Measurements from ENCODE around the gene INTS1. TPM values are rescaled to one million over a fixed set of nuclear protein-coding genes. Genes with fewer than 3 reads are reported as not detected.

Gene INTS1
- total RNA-seq, 1 donor from 2014 or later, result 81.9 TPM

GRCh38 chr7:1529383-1530116 is 25.4 kb upstream of the INTS1 start:
- Mint-ChIP-seq H3K36me3 (ENCODE audit: low read depth, unreplicated experiment) (no peaks in the 10 kb centered on the region), H3K4me1 (ENCODE audit: low read depth, unreplicated experiment) (peaks cover 19% of the 10 kb centered on the region), H3K27ac (ENCODE audit: unreplicated experiment) (no peak overlapping the region), H3K27me3 (ENCODE audit: low read depth, unreplicated experiment) (peaks cover 5% of the 10 kb centered on the region), H3K4me3 (ENCODE audit: unreplicated experiment) (peak overlapping the region; percentile 81), H3K9me3 (ENCODE audit: unreplicated experiment) (no peaks in the 10 kb centered on the region)
- Histone ChIP-seq H3K4me3 (ENCODE audit: insufficient read depth, low read depth, low read length) (no peak overlapping the region), H2AFZ (ENCODE audit: low read depth, low read length) (no peak overlapping the region), H3K36me3 (ENCODE audit: insufficient read depth, low read length) (no peaks in the 10 kb centered on the region), H3K27me3 (ENCODE audit: insufficient read depth, low read length) (peaks cover 11% of the 10 kb centered on the region), H3K4me2 (ENCODE audit: low read length) (peak overlapping the region; percentile 81), H3K9me3 (ENCODE audit: insufficient read depth, low read depth, low read length) (no peaks in the 10 kb centered on the region), H3K27ac (ENCODE audit: low read depth, low read length) (no peak overlapping the region), H4K20me1 (ENCODE audit: insufficient read depth, low read length) (peaks cover 20% of the 10 kb centered on the region), H3K79me2 (ENCODE audit: insufficient read depth, low read length) (peaks cover 24% of the 10 kb centered on the region), H3K4me1 (ENCODE audit: insufficient read depth, low read length) (peaks cover 36% of the 10 kb centered on the region), H3K9ac (ENCODE audit: low read length) (peak overlapping the region; percentile 35)
- no peak for TF ChIP-seq CTCF (IDR thresholded peaks at IDR 0.05; ENCODE audit: insufficient read depth, low read depth, low read length)
- TF ChIP-seq EZH2 (IDR thresholded peaks at IDR 0.05; ENCODE audit: insufficient read depth, low read length), result no peak
- no peak for FAIRE-seq
- DNase-seq (ENCODE audit: low read depth), result no peak

- Histone ChIP-seq H3K27me3 (ENCODE audit: insufficient read depth, low read length) (peaks cover 11% of the 10 kb centered on the region), H3K27ac (ENCODE audit: low read depth, low read length) (no peak overlapping the region), H3K36me3 (ENCODE audit: insufficient read depth, low read length) (no peaks in the 10 kb centered on the region), H3K4me3 (ENCODE audit: insufficient read depth, low read depth, low read length) (no peak overlapping the region), H4K20me1 (ENCODE audit: insufficient read depth, low read length) (peaks cover under 1% of the 10 kb centered on the region), H3K79me2 (ENCODE audit: insufficient read depth, low read length) (peaks cover 2% of the 10 kb centered on the region), H3K9me3 (ENCODE audit: insufficient read depth, low read depth, low read length) (no peaks in the 10 kb centered on the region), H3K4me2 (ENCODE audit: low read length) (no peak overlapping the region), H2AFZ (ENCODE audit: low read depth, low read length) (no peak overlapping the region), H3K4me1 (ENCODE audit: insufficient read depth, low read length) (peaks cover 4% of the 10 kb centered on the region), H3K9ac (ENCODE audit: low read length) (no peak overlapping the region)
- Mint-ChIP-seq H3K4me1 (ENCODE audit: low read depth, unreplicated experiment) (no peaks in the 10 kb centered on the region), H3K36me3 (ENCODE audit: low read depth, unreplicated experiment) (no peaks in the 10 kb centered on the region), H3K27me3 (ENCODE audit: low read depth, unreplicated experiment) (peaks cover 14% of the 10 kb centered on the region), H3K27ac (ENCODE audit: unreplicated experiment) (no peak overlapping the region), H3K4me3 (ENCODE audit: unreplicated experiment) (no peak overlapping the region), H3K9me3 (ENCODE audit: unreplicated experiment) (no peaks in the 10 kb centered on the region)
- TF ChIP-seq CTCF (IDR thresholded peaks at IDR 0.05; ENCODE audit: insufficient read depth, low read depth, low read length) (no peak), EZH2 (IDR thresholded peaks at IDR 0.05; ENCODE audit: insufficient read depth, low read length) (no peak)
- no peak for DNase-seq (ENCODE audit: low read depth)
- FAIRE-seq, result no peak
Measured at GRCh38 chr7:1526271-1526754, 22.1 kb upstream of the INTS1 start.

GRCh38 chr7:1525409-1525808 is 21.2 kb upstream of the INTS1 start:
- H2AFZ ChIP-seq (ENCODE audit: low read depth, low read length), result no peak overlapping the region
- H3K27me3 Mint-ChIP-seq (ENCODE audit: low read depth, unreplicated experiment), result peaks cover 14% of the 10 kb centered on the region
- H3K27ac Mint-ChIP-seq (ENCODE audit: unreplicated experiment), result no peak overlapping the region
- no peaks in the 10 kb centered on the region for H4K20me1 ChIP-seq (ENCODE audit: insufficient read depth, low read length)
- DNase-seq (ENCODE audit: low read depth) (no peak), FAIRE-seq (no peak)
- no peaks in the 10 kb centered on the region for H3K79me2 ChIP-seq (ENCODE audit: insufficient read depth, low read length)
- no peak overlapping the region for H3K4me3 Mint-ChIP-seq (ENCODE audit: unreplicated experiment)
- TF ChIP-seq CTCF (IDR thresholded peaks at IDR 0.05; ENCODE audit: insufficient read depth, low read depth, low read length) (no peak), EZH2 (IDR thresholded peaks at IDR 0.05; ENCODE audit: insufficient read depth, low read length) (no peak)
- no peak overlapping the region for H3K4me3 ChIP-seq (ENCODE audit: insufficient read depth, low read depth, low read length)
- H3K9ac ChIP-seq (ENCODE audit: low read length), result no peak overlapping the region
- peaks cover under 1% of the 10 kb centered on the region for H3K9me3 Mint-ChIP-seq (ENCODE audit: unreplicated experiment)
- H3K4me1 Mint-ChIP-seq (ENCODE audit: low read depth, unreplicated experiment), result peaks cover 3% of the 10 kb centered on the region
- H3K9me3 ChIP-seq (ENCODE audit: insufficient read depth, low read depth, low read length), result no peaks in the 10 kb centered on the region
- H3K4me2 ChIP-seq (ENCODE audit: low read length), result no peak overlapping the region
- H3K27ac ChIP-seq (ENCODE audit: low read depth, low read length), result no peak overlapping the region
- H3K36me3 Mint-ChIP-seq (ENCODE audit: low read depth, unreplicated experiment), result peaks cover 5% of the 10 kb centered on the region
- H3K27me3 ChIP-seq (ENCODE audit: insufficient read depth, low read length), result peaks cover 11% of the 10 kb centered on the region
- peaks cover 8% of the 10 kb centered on the region for H3K4me1 ChIP-seq (ENCODE audit: insufficient read depth, low read length)
- no peaks in the 10 kb centered on the region for H3K36me3 ChIP-seq (ENCODE audit: insufficient read depth, low read length)
